Stimulated activated CD8-positive, alpha-beta memory T cell treated with anti-CD3 and anti-CD28 coated beads, Interleukin-7, amount 100 ng/mL, for 1 hour (primary cell): ENCODE measurements around the gene ARID4B.
"Not testable (repeated sequence)": the region's sequence is repeated elsewhere in the genome, so short reads cannot be mapped to it uniquely, and the experiment has no call there.

ENCODE experiments used
- DNase-seq, 2 donors: peaks; one replicate each; pipeline ENCODE4 v3.0.0-alpha.2; 2020; ENCODE audit warnings: low read depth in 2 of 2

ARID4B gene

DNA sequence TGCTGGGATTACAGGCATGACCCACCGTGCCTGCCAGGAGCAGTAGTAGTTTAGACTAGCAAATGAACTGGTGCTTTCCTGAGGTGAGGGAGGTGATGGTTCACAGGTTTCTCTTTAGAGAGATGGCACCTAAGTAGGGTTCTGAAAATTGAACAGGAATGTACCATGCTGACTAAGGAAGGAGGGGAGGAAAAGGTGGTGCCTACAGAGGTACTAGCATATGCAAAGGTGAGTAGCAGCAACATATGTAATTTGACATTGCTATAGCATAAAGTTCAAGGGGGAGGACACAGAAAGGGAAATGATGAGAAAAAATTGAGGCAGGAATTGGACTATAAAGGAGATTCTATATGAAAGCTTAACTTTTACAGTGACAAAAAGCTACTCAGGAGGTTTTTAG is 101.0 kb downstream of the ARID4B start:
- no peak for DNase-seq

- DNase-seq = no peak
These were observed 102.7 kb downstream of the ARID4B start for GRCh38 chr1:235225299-235225698.

GRCh38 chr1:235221653-235222375 is 106.2 kb downstream of the ARID4B start:
- no peak for DNase-seq

- no peak for DNase-seq
These were observed 112.5 kb downstream of the ARID4B start for GRCh38 chr1:235215453-235215852.

- DNase-seq = not testable (repeated sequence)
These were observed 113.0 kb downstream of the ARID4B start for GRCh38 chr1:235214962-235215361.

DNA sequence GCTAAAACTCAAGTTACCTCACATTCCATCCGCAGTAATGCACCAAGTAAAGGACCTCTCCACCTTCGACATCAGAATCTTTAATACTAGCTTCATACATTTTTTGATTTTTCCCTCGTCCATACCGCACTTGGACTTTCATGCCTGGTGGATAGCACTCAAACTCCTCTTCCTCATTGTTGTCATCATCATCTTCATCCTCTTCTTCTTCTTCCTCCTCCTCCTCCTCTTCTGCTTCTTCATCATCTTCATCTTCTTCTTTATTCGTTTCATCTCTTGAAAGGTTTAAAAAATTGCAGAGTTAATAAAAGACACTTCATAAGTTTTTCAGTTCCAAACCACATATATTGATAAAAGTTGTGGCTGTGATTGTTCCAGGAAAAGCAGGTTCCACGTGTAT is 114.2 kb downstream of the ARID4B start:
- DNase-seq = no peak

- DNase-seq = no peak
These were observed 116.5 kb downstream of the ARID4B start for GRCh38 chr1:235211517-235211916.

DNA sequence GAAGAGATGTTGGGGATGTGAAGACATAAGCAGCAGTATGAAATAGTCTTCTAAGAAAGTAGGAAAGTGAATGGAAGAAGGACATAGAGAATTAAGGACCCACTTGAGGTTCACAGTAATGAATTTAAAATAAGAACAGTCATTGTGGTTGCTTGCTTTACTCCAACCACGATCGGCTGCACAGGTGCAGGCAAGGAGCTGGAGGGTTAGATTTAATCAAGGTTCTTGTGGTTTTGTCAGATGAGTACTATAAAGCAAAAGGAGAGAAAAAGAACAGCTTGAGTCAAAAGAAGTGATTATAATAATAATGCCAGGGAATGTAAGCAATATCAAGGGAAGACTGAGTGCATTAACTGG is 120.8 kb downstream of the ARID4B start:
- peak in 1 of 2 donors; percentile 13 for DNase-seq

DNA sequence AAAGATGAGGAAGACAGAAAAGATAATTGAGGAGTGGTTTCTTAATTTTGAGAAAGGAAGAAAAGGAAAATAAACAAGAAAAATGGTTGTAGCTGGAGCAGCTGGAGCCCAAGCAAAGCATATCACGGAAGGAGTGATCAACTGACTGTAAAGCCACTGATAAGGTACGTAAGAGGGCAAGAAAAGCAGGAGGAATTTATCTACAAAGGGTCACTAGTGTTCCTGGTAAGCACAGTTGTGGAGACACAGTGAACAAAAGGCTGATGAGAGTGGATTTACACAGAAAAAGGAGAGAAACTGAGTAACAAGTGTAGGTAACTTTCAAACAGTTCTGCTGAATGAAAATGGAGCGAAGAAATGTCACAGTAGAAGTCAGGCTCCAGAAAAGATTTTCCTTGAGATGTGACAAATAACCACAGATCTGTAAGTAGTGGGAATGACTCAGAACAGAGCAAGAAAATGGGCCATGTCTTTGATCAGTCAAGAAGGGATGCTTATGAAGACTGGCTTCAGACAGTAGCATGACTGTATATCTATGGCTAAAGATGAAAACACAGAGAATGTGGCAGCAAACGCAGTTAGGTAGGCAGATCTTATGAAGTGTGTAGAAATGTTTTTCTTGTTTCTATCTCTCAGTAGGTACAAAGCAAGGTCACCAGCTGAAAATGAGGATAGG is 121.3 kb downstream of the ARID4B start:
- no peak for DNase-seq

DNA sequence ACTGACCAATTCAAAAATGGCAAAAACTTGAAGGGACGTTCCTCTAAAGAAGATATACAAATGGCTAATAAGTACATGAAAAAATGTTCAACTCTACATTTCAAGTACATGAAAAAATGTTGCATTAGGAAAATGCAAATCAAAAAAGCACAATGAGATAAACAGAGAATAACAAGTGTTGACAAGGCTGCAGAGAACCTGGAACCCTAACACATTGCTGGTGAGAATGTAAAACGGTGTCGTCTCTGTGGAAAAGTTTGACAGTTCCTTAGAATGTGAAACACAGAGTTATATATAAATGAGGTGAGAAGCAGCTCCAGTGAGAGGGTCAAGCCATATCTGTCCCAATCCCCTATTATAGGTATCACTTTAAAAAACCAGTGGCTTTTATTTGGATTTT is 122.3 kb downstream of the ARID4B start:
- DNase-seq = no peak

DNA sequence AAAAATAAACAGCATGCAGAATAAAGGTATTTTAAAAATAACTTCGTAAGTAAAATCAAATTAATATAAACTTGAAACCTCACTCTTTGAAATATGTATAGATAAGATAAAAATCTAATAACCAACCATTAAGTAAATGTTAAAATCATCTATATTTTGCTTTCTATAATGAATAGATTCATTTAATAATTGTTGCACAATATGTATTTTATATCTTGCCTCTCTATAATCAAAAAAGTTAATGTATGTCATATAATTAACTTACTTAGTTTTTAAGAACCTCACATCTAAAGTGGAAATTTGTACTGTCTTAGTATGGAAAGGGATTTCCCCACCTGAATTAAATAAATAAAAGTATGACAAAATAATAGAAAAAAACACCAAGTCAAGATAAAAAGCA is 124.6 kb downstream of the ARID4B start:
- DNase-seq = no peak

- DNase-seq = not testable (repeated sequence)
These were observed 125.5 kb downstream of the ARID4B start for GRCh38 chr1:235202447-235202846.

- no peak for DNase-seq
These were observed 128.5 kb downstream of the ARID4B start for GRCh38 chr1:235199441-235199840.

DNA sequence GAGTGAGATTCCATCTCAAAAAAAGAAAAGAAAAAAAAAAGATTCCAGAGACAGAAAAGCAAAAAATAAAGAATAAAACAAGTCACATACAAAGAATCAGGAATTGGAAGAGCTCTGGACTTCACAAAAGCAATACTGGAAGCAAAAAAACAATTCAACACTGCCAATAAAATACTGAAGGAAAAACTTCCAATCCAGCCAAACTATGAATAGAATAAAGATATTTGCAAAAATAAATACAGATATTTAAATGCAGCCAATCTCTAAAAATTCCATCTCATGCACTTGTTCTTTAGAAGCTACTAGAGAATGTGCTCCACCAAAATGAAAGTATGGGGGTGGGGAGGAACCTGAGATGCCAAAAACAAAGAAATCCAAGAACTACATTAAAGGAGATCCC is 137.5 kb downstream of the ARID4B start:
- no peak for DNase-seq

- DNase-seq = no peak
These were observed 140.7 kb downstream of the ARID4B start for GRCh38 chr1:235187316-235187715.

DNA sequence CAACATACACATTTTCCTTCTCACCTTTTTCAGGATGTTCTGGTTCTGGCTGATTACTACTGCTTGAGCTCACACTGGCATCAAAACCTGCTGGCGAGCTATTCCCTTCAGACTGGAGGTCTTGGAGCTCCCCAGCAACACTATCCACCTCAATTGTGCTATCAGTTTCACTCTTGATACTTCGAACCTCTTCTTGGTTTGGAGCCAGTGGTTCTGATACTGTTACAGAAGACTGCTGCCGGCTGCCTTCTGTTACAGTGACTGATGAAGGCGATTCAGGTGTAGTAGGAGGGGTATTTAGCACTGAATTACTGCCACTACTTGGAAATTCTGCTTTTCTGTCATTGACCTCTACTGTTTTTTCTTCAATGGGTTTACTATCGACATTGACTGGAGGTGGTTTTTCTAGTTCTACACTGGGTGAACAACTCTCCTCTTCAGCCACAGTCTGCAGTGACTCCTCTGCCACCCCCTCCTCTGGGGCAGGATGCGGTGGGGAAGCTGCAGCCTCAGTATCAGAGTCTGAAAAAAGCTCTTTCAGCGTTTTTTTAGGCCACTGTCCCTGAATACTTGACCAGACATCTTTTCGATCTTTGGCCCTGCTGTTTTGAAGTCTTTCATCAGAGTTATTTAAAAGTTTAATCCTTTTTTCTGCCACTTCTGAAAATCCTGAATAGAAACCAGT is 146.3 kb downstream of the ARID4B start:
- DNase-seq = no peak

- no peak for DNase-seq
These were observed 147.0 kb downstream of the ARID4B start for GRCh38 chr1:235180916-235181460.

DNA sequence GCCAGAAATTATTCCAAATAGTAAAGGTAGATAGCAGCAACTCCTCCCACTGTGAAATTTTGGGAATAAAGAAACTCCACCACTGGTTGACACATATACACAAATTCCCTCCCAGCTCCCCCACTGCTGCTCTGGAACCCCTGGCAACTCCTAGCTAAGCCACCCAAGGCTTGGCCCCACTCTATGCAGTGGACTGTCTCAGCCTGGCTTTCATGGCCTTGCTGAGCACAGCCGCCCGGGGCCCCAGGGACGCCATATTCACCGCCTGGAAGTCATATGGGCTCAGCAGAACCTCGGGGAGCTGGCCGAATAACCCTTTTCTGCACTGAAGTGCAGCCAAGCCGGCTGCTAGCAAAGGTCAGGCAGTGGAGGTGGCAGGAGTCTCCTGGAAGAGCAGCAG is 151.5 kb downstream of the ARID4B start:
- DNase-seq = no peak

GRCh38 chr1:235169986-235170385 is 158.0 kb downstream of the ARID4B start:
- no peak for DNase-seq

DNA sequence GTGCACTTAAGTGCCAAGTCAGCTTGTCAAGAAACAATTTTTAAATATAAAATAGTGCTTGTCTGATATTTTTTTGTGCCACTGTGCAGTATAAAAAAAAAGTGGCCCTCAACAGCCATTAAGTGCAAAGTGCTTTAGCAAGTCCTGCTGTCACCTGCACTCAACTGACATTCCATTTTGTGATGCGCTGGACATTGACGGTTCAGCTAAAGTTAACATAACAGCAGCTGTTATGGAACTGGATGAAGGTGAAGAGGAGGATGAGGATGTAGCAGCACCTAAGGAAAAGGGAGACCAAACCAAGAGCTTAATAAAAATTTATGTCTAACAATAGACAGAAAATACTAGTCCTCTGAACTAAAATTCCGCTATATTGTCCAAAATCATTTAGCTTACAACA is 159.6 kb downstream of the ARID4B start:
- DNase-seq = no peak

GRCh38 chr1:235161685-235162327 is 166.2 kb downstream of the ARID4B start:
- no peak for DNase-seq
